ENCODE data around the gene TSHZ3. TPM values are rescaled to one million over a fixed set of nuclear protein-coding genes. Genes with fewer than 3 reads are reported as not detected.

Gene TSHZ3
- total RNA-seq, 1 donor, result 7.6 TPM

DNA sequence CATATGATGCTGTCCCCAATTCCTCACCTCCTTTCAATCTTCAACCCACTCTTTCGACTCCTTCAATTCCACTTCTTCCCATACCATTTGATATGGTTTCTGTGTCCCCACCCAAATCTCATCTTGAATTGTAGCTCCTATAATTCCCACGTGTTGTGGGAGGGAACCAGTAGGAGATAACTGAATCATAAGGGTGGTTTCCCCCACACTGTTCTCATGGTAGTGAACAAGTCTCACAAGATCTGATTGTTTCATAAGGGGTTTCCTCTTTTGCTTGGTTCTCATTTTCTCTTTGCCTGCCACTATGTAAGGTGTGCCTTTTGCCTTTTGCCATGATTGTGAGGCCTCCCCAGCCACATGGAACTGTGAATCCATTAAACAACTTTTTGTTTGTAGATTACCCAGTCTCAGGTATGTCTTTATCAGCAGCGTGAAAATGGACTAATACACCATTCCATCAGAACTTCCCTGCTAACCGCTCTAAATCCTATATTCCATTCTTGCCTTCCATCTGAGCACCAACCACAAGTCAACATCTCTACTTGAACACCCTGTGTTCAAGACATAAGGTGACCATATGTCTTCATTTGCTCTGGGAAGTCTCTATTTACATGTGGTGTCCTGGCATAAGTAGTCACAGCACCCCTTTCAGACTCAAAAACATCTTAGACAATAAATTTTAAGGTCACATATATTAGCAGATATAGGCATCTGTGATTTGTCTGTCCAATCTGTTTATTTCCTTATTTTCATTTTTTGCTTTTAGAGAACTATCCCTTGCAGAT, 122.9 kb downstream of the TSHZ3 start:
- Histone ChIP-seq H3K9me3 (ENCODE audit: low read depth, low read length) (no peaks in the 10 kb centered on the region), H3K4me1 (ENCODE audit: insufficient read depth, low read length) (peaks cover 15% of the 10 kb centered on the region), H4K20me1 (ENCODE audit: insufficient read depth, low read length) (no peaks in the 10 kb centered on the region), H2AFZ (ENCODE audit: low read length) (no peak overlapping the region), H3K4me2 (ENCODE audit: insufficient read depth, low read length) (no peak overlapping the region), H3K27ac (ENCODE audit: low read depth, low read length) (no peak overlapping the region), H3K36me3 (ENCODE audit: insufficient read depth, low read length) (no peaks in the 10 kb centered on the region), H3K4me3 (ENCODE audit: insufficient read depth, low read length) (no peak overlapping the region), H3K79me2 (ENCODE audit: insufficient read depth, low read length) (no peaks in the 10 kb centered on the region), H3K27me3 (ENCODE audit: insufficient read depth, low read length) (no peaks in the 10 kb centered on the region)
- TF ChIP-seq, protein P1, sequence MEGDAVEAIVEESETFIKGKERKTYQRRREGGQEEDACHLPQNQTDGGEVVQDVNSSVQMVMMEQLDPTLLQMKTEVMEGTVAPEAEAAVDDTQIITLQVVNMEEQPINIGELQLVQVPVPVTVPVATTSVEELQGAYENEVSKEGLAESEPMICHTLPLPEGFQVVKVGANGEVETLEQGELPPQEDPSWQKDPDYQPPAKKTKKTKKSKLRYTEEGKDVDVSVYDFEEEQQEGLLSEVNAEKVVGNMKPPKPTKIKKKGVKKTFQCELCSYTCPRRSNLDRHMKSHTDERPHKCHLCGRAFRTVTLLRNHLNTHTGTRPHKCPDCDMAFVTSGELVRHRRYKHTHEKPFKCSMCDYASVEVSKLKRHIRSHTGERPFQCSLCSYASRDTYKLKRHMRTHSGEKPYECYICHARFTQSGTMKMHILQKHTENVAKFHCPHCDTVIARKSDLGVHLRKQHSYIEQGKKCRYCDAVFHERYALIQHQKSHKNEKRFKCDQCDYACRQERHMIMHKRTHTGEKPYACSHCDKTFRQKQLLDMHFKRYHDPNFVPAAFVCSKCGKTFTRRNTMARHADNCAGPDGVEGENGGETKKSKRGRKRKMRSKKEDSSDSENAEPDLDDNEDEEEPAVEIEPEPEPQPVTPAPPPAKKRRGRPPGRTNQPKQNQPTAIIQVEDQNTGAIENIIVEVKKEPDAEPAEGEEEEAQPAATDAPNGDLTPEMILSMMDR (IDR thresholded peaks at IDR 0.05; ENCODE audit: extremely low read depth, low read depth, low read length), result no peak
- DNase-seq (ENCODE audit: insufficient read length, low spot score, missing footprints), result no peak

Measured in osteoblast (primary cell).